Upper lobe of right lung (tissue), 1 donor: Measurements from ENCODE around the gene STON2. TPM values are rescaled to one million over a fixed set of nuclear protein-coding genes. Genes with fewer than 3 reads are reported as not detected.
"Not testable (repeated sequence)": the region's sequence is repeated elsewhere in the genome, so short reads cannot be mapped to it uniquely, and the experiment has no call there.

Experiments used
- ATAC-seq: fragments of 200-7000 bp; cut with Tn5 transposase; one replicate; pipeline ENCODE4 v1.9.1; 2020; ENCODE audit warnings: mild to moderate bottlenecking, moderate library complexity
- DNase-seq: peaks from one replicate; pipeline ENCODE4 v3.0.0-alpha.2; 2020
- H3K27ac ChIP-seq: fragments of 200-600 bp; one replicate; pipeline ENCODE4 v1.8.0; 2022
- H3K27me3 ChIP-seq: fragments of 200-600 bp; one replicate; pipeline ENCODE4 v1.8.0; 2022; ENCODE audit warnings: mild to moderate bottlenecking
- H3K36me3 ChIP-seq: fragments of 200-600 bp; one replicate; pipeline ENCODE4 v1.8.0; 2022
- H3K4me1 ChIP-seq: fragments of 200-600 bp; one replicate; pipeline ENCODE4 v1.8.0; 2022
- H3K4me3 ChIP-seq: fragments of 200-600 bp; one replicate; pipeline ENCODE4 v1.8.0; 2022; ENCODE audit warnings: mild to moderate bottlenecking
- H3K9me3 ChIP-seq: fragments of 200-600 bp; one replicate; pipeline ENCODE4 v1.8.0; 2022
- CTCF ChIP-seq: fragments of 200-600 bp; IDR thresholded peaks from one replicate; pipeline ENCODE4 v1.8.0; 2022; ENCODE audit warnings: antibody characterized with exemption
- intact Hi-C: fragments of 100-400 bp; cut with DNase I; formaldehyde crosslinking; loops from one replicate; pipeline ENCODE4 v1.11.0; 2022
- total RNA-seq: library from RNA; stranded (reverse); fragmentation: NEBNext Ultra II Directional; extraction: Animal tissue kit (Norgen Biotek cat#: 25700); gene quantifications from one replicate; pipeline ENCODE4 v1.2.1, GENCODE V29; 2021
- donor health status: DM: no; HTN: yes; CAD: no; lungs with severe emphysema.

STON2 gene
- total RNA-seq, 1 donor from 2014 or later: 47.7 TPM

GRCh38 chr14:81252278-81252677 lies 147.8 kb downstream of the STON2 start:
- Histone ChIP-seq H3K4me3 (no peak overlapping the region), H3K4me1 (no peaks in the 10 kb centered on the region), H3K27ac (no peak overlapping the region), H3K27me3 (no peaks in the 10 kb centered on the region), H3K9me3 (no peaks in the 10 kb centered on the region), H3K36me3 (no peaks in the 10 kb centered on the region)
- DNase-seq: no peak
- no peak for ATAC-seq
- TF ChIP-seq CTCF: no peak
- intact Hi-C loops: no loop called here

- no peak for TF ChIP-seq CTCF
- no peaks in the 10 kb centered on the region for H3K4me1 ChIP-seq
- H3K36me3 ChIP-seq: no peaks in the 10 kb centered on the region
- DNase-seq: no peak
- H3K27ac ChIP-seq: no peak overlapping the region
- no peaks in the 10 kb centered on the region for H3K27me3 ChIP-seq
- H3K4me3 ChIP-seq: no peak overlapping the region
- no peaks in the 10 kb centered on the region for H3K9me3 ChIP-seq
- no peak for ATAC-seq
- intact Hi-C loops: no loop called here
Measured at GRCh38 chr14:81247271-81247766, 152.8 kb downstream of the STON2 start.

GRCh38 chr14:81246461-81247270 lies 153.5 kb downstream of the STON2 start:
- H3K36me3 ChIP-seq: no peaks in the 10 kb centered on the region
- intact Hi-C loops: no loop called here
- H3K27ac ChIP-seq: no peak overlapping the region
- TF ChIP-seq CTCF: no peak
- H3K27me3 ChIP-seq: no peaks in the 10 kb centered on the region
- H3K4me3 ChIP-seq: no peak overlapping the region
- no peaks in the 10 kb centered on the region for H3K4me1 ChIP-seq
- DNase-seq (no peak), ATAC-seq (no peak)
- H3K9me3 ChIP-seq: no peaks in the 10 kb centered on the region

- H3K27ac ChIP-seq: no peak overlapping the region
- H3K9me3 ChIP-seq: no peaks in the 10 kb centered on the region
- no peak for TF ChIP-seq CTCF
- H3K27me3 ChIP-seq: no peaks in the 10 kb centered on the region
- H3K36me3 ChIP-seq: no peaks in the 10 kb centered on the region
- intact Hi-C loops: no loop called here
- no peak for ATAC-seq
- H3K4me3 ChIP-seq: no peak overlapping the region
- no peaks in the 10 kb centered on the region for H3K4me1 ChIP-seq
- no peak for DNase-seq
Measured at GRCh38 chr14:81245771-81246170, 154.4 kb downstream of the STON2 start.

GRCh38 chr14:81244431-81244830 lies 155.7 kb downstream of the STON2 start:
- H3K36me3 ChIP-seq, H3K27me3 ChIP-seq, ATAC-seq, DNase-seq, H3K4me1 ChIP-seq, intact Hi-C loops, H3K9me3 ChIP-seq, H3K27ac ChIP-seq, H3K4me3 ChIP-seq: not testable (repeated sequence)

GRCh38 chr14:81243499-81243898 lies 156.6 kb downstream of the STON2 start:
- no peaks in the 10 kb centered on the region for H3K4me1 ChIP-seq
- intact Hi-C loops: no loop called here
- no peaks in the 10 kb centered on the region for H3K36me3 ChIP-seq
- H3K27me3 ChIP-seq: no peaks in the 10 kb centered on the region
- H3K4me3 ChIP-seq: no peak overlapping the region
- H3K27ac ChIP-seq: no peak overlapping the region
- no peak for TF ChIP-seq CTCF
- no peaks in the 10 kb centered on the region for H3K9me3 ChIP-seq
- no peak for DNase-seq
- no peak for ATAC-seq

GRCh38 chr14:81236849-81237248 lies 163.3 kb downstream of the STON2 start:
- H3K27ac ChIP-seq, H3K9me3 ChIP-seq, intact Hi-C loops, ATAC-seq, DNase-seq, H3K4me1 ChIP-seq, H3K36me3 ChIP-seq, H3K27me3 ChIP-seq, H3K4me3 ChIP-seq: not testable (repeated sequence)
